Neutrophil (primary cell): ENCODE data around the gene ETFBKMT.

Experiments
- H3K27ac ChIP-seq: fragments of 200-600 bp; sonication (generic); 2 replicates; pipeline ENCODE4 v1.5.1; 2016; ENCODE audit warnings: mild to moderate bottlenecking, moderate library complexity
- H3K27me3 ChIP-seq: fragments of 200-600 bp; sonication (generic); 2 replicates; pipeline ENCODE4 v1.6.0; 2016; ENCODE audit warnings: mild to moderate bottlenecking
- H3K36me3 ChIP-seq: fragments of 200-600 bp; sonication (generic); 2 replicates; pipeline ENCODE4 v1.5.1; 2017
- H3K4me1 ChIP-seq, 2 experiments: fragments of 200-600 bp in 1 of 2; sonication (generic) in 1 of 2; 1 replicate in 1 of 2; 2 replicates in 1 of 2; pipeline versions ENCODE4 v1.5.1 to v1.6.1; 2013 to 2016; ENCODE audit warnings: low read depth in 1 of 2, low read length in 1 of 2, mild to moderate bottlenecking in 1 of 2, moderate library complexity in 1 of 2; ENCODE audit not compliant: control insufficient read depth in 1 of 2, insufficient read depth in 1 of 2
- H3K4me3 ChIP-seq, 2 experiments: fragments of 200-600 bp in 1 of 2; sonication (generic) in 1 of 2; 1 replicate in 1 of 2; 2 replicates in 1 of 2; pipeline ENCODE4 v1.5.1; 2013 to 2016; ENCODE audit warnings: low read depth in 1 of 2, low read length in 1 of 2, mild to moderate bottlenecking in 1 of 2, moderate library complexity in 1 of 2
- H3K9me3 ChIP-seq: fragments of 200-600 bp; sonication (generic); 2 replicates; pipeline ENCODE4 v1.5.1; 2016
- TF ChIP-seq, protein P1 (sequence below): fragments of 200-600 bp; sonication (generic); IDR thresholded peaks from 2 replicates; pipeline ENCODE4 v1.5.1; 2016; ENCODE audit warnings: antibody characterized with exemption

Gene ETFBKMT

DNA sequence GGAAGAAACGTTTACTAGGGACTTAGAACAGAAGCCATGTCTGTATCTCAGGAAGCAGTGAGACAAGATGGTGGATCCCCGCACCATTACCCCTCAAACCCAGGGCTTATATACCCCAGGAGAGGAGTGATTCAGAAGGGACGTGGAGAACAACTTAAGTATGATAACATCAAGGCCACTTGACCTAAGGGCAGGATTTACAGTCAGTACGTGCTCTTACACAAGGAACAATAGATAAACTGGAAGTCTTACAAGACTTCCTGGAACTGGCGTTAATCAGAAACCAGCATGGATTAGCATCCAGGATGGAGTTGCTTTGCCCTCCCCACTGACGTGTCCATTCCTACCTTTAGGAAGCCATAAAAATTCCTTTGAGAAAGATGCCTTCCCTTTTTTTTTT lies 8.6 kb upstream of the ETFBKMT start:
- H3K9me3 ChIP-seq: no peaks in the 10 kb centered on the region
- TF ChIP-seq, protein P1, sequence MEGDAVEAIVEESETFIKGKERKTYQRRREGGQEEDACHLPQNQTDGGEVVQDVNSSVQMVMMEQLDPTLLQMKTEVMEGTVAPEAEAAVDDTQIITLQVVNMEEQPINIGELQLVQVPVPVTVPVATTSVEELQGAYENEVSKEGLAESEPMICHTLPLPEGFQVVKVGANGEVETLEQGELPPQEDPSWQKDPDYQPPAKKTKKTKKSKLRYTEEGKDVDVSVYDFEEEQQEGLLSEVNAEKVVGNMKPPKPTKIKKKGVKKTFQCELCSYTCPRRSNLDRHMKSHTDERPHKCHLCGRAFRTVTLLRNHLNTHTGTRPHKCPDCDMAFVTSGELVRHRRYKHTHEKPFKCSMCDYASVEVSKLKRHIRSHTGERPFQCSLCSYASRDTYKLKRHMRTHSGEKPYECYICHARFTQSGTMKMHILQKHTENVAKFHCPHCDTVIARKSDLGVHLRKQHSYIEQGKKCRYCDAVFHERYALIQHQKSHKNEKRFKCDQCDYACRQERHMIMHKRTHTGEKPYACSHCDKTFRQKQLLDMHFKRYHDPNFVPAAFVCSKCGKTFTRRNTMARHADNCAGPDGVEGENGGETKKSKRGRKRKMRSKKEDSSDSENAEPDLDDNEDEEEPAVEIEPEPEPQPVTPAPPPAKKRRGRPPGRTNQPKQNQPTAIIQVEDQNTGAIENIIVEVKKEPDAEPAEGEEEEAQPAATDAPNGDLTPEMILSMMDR: no peak
- H3K27ac ChIP-seq: no peak overlapping the region
- no peaks in the 10 kb centered on the region for H3K27me3 ChIP-seq
- H3K4me1 ChIP-seq: peaks cover 8 to 10% of the 10 kb centered on the region in 2 experiments
- H3K36me3 ChIP-seq: no peaks in the 10 kb centered on the region
- no peak overlapping the region for H3K4me3 ChIP-seq

DNA sequence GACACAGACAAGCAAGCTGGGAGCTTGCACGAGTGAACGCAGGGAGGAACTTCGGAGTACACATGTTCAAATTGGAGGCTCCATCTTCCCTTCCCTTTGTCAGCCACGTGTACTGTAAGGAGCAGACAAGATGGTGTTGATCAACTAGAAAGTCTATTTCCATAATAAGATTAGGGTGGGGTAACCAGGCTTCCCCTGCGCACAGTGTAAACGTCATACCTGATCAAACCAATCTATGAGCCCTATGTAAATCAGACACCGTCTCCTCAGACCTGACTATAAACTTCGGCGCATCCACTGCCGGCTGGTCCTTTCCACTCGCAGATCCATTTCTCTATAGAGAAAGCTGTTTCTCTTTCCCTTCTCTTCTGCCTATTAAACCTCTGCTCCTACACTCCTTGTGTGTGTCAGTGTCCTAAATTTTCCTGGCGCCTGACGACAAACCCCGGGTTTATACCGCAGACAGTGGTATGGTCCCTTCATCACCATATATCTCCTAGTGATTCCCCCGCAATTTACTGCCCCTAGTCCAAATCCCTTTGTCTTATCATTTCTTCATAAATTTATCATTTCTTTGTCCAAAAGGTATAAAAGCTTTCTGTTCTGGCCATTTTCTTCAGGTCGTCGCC lies 7.5 kb upstream of the ETFBKMT start:
- TF ChIP-seq, protein P1: no peak
- Histone ChIP-seq H3K4me1 (peaks cover 8 to 10% of the 10 kb centered on the region in 2 experiments), H3K36me3 (no peaks in the 10 kb centered on the region), H3K27ac (no peak overlapping the region), H3K9me3 (no peaks in the 10 kb centered on the region), H3K27me3 (no peaks in the 10 kb centered on the region), H3K4me3 (no peak overlapping the region)

DNA sequence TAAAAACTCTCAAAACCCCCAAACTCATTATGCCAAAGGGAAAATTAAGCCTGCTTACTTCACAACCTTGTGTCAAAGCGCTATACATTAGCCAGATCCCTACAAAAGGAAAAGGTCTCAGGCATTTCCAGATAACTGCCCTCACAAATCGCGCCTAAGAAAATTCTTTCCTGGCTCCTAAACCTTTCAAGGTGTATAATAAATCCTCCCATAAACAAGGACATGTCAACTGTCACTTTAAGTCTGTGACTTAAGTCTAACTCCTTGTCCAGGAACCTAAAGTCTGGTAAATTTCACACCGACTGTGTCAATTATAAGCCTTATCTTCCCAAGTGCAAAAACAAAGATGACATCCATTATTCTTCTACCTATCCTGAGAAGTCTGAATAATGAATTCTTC lies 4.3 kb upstream of the ETFBKMT start:
- H3K9me3 ChIP-seq: no peaks in the 10 kb centered on the region
- H3K27me3 ChIP-seq: no peaks in the 10 kb centered on the region
- no peak overlapping the region for H3K4me3 ChIP-seq
- H3K27ac ChIP-seq: no peak overlapping the region
- no peaks in the 10 kb centered on the region for H3K36me3 ChIP-seq
- peaks cover 16 to 20% of the 10 kb centered on the region in 2 experiments for H3K4me1 ChIP-seq
- TF ChIP-seq, protein P1: no peak

DNA sequence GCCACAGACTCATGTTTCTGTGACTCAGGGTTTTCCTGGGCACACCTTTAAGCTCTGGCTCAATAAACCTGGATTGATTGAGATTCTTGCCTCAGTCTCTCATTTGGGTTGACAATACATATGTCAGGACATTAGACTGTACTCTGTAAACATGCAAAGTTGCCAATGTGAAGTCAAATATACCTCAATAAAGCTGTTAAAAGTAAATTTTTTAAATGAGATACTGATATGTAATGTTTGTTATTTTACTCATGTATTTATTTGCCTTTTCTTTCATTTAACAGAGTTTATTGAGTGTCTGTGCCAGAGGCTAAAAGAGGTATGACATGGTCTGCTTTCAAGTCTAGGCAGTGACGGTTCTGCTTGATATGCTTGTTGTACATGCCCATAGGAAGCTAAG lies 3.7 kb upstream of the ETFBKMT start:
- Histone ChIP-seq H3K4me1 (peaks cover 16 to 20% of the 10 kb centered on the region in 2 experiments), H3K9me3 (no peaks in the 10 kb centered on the region), H3K27me3 (no peaks in the 10 kb centered on the region), H3K4me3 (no peak overlapping the region), H3K27ac (no peak overlapping the region), H3K36me3 (no peaks in the 10 kb centered on the region)
- TF ChIP-seq, protein P1: no peak

DNA sequence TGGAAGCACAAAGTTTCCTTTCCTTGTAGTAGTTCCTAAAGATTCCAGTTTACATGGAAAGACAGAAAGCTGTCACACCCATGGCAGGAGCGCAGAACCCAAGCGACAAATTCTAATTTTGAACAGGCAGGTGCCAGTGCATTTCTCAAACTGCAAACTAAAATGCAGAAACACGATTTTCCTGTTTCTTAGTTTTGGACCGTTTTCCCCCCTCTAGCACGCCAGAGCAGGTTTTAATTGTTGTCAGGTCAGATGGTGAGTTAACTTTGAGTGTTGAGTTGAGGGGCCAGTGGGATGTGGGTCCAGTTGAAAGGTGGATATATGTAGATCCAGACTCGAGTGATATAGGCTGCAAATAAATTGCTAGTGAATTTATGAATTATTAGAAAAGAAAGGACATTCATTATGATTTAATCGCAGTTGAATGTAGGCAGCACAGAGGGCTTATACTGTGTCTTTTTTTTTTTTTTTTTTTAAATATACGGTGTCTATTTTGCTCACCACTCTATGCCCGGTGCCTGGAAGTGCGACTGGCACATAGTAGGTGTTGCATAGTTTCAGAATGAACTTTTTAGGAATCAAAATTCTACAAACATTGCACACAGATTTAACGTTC lies 909 bp upstream of the ETFBKMT start:
- H3K4me1 ChIP-seq: peaks cover 6 to 12% of the 10 kb centered on the region in 2 experiments
- H3K27me3 ChIP-seq: no peaks in the 10 kb centered on the region
- no peaks in the 10 kb centered on the region for H3K9me3 ChIP-seq
- H3K27ac ChIP-seq: peak overlapping the region; percentile 95
- H3K36me3 ChIP-seq: no peaks in the 10 kb centered on the region
- TF ChIP-seq, protein P1: no peak
- peak overlapping the region; percentile 73 to 74 for H3K4me3 ChIP-seq
